Measurements from ENCODE around the gene PAPOLA.

GRCh38 chr14:96580566-96580965, 78.4 kb downstream of the PAPOLA start:
- no peak for TF ChIP-seq CTCF (IDR thresholded peaks at IDR 0.05)
- no peak for TF ChIP-seq POLR2A (IDR thresholded peaks at IDR 0.05)
- TF ChIP-seq EP300 (IDR thresholded peaks at IDR 0.05): no peak

Data from gastroesophageal sphincter (tissue), 3 donors.